ENCODE measurements around the gene ELFN2.

Gene ELFN2

DNA sequence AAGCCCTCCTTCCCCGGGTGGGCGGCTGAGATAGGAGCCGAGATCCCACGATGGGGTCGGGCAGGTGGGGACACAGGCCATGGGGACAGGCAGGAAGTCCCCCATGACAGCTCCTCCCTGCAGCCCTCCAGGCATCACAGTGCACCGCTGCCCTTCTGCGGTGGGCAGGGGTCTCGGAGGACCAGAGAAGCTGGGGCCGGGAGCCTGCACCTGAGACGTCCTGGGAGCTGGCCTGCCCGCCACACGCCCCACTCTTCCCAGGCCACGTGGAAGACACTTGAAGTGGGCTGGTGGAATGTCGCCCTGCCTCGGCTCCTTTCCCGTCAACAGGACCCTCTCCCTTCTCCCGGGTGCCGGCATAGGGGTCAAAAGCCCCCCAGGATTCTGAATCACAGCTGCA lies 55.4 kb downstream of the ELFN2 start:
- no peak overlapping the region for H2AFZ ChIP-seq (ENCODE audit: low read length)
- no peak overlapping the region for H3K9ac ChIP-seq (ENCODE audit: low read depth, low read length, poor library complexity, severe bottlenecking)
- H3K79me2 ChIP-seq (ENCODE audit: insufficient read depth, low read length), result no peaks in the 10 kb centered on the region
- H3F3A ChIP-seq (ENCODE audit: low read depth), result no peaks in the 10 kb centered on the region
- no peak for TF ChIP-seq EZH2phosphoT487 (IDR thresholded peaks at IDR 0.05; ENCODE audit: borderline replicate concordance)
- TF ChIP-seq, protein P1, sequence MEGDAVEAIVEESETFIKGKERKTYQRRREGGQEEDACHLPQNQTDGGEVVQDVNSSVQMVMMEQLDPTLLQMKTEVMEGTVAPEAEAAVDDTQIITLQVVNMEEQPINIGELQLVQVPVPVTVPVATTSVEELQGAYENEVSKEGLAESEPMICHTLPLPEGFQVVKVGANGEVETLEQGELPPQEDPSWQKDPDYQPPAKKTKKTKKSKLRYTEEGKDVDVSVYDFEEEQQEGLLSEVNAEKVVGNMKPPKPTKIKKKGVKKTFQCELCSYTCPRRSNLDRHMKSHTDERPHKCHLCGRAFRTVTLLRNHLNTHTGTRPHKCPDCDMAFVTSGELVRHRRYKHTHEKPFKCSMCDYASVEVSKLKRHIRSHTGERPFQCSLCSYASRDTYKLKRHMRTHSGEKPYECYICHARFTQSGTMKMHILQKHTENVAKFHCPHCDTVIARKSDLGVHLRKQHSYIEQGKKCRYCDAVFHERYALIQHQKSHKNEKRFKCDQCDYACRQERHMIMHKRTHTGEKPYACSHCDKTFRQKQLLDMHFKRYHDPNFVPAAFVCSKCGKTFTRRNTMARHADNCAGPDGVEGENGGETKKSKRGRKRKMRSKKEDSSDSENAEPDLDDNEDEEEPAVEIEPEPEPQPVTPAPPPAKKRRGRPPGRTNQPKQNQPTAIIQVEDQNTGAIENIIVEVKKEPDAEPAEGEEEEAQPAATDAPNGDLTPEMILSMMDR (conservative IDR thresholded peaks at IDR 0.05; ENCODE audit: low read length), result no peak
- no peak overlapping the region for H3K4me2 ChIP-seq (ENCODE audit: low read depth, low read length, poor library complexity, severe bottlenecking)
- H3K9me2 ChIP-seq (replicated peaks; ENCODE audit: low read depth, low read length), result no peaks in the 10 kb centered on the region
- no peaks in the 10 kb centered on the region for H3K36me3 ChIP-seq (ENCODE audit: insufficient read depth, low read length)
- peaks cover 5% of the 10 kb centered on the region for H3K4me1 ChIP-seq (ENCODE audit: insufficient read depth, low read length, poor library complexity, severe bottlenecking)
- H3K4me3 ChIP-seq (ENCODE audit: low read length, poor library complexity, severe bottlenecking), result no peak overlapping the region
- H3K9me3 ChIP-seq (ENCODE audit: insufficient read depth, low read depth, low read length), result no peaks in the 10 kb centered on the region
- no peaks in the 10 kb centered on the region for H4K20me1 ChIP-seq (ENCODE audit: insufficient read depth, low read length, poor library complexity, severe bottlenecking)
- H3K27me3 ChIP-seq (ENCODE audit: insufficient read depth, low read length, poor library complexity, severe bottlenecking), result no peaks in the 10 kb centered on the region

DNA sequence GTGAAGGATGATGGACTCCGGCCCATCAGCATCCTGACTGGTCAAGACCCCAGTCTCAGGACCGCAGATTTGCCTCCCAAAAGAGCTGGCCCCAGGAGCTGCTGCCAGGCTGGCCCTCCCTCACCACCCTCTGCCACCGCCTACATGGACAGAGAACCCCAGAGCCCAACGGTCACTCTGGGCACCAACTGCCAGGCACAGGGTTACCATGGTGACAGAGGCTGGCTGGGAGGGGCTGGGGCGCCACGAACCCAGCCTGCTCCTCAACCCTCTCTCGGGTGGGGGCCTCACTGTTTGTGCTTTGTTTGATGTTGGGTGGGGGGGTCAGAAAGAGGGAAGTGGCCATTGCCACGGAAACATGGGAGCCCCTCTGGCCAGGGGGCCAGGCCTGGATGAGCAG lies 55.8 kb downstream of the ELFN2 start:
- no peaks in the 10 kb centered on the region for H4K20me1 ChIP-seq (ENCODE audit: insufficient read depth, low read length, poor library complexity, severe bottlenecking)
- peaks cover 5% of the 10 kb centered on the region for H3K4me1 ChIP-seq (ENCODE audit: insufficient read depth, low read length, poor library complexity, severe bottlenecking)
- TF ChIP-seq, protein P1 (conservative IDR thresholded peaks at IDR 0.05; ENCODE audit: low read length), result no peak
- TF ChIP-seq EZH2phosphoT487 (IDR thresholded peaks at IDR 0.05; ENCODE audit: borderline replicate concordance), result no peak
- no peak overlapping the region for H3K4me2 ChIP-seq (ENCODE audit: low read depth, low read length, poor library complexity, severe bottlenecking)
- no peak overlapping the region for H2AFZ ChIP-seq (ENCODE audit: low read length)
- H3K9me3 ChIP-seq (ENCODE audit: insufficient read depth, low read depth, low read length), result no peaks in the 10 kb centered on the region
- H3K79me2 ChIP-seq (ENCODE audit: insufficient read depth, low read length), result no peaks in the 10 kb centered on the region
- H3K36me3 ChIP-seq (ENCODE audit: insufficient read depth, low read length), result no peaks in the 10 kb centered on the region
- no peaks in the 10 kb centered on the region for H3K27me3 ChIP-seq (ENCODE audit: insufficient read depth, low read length, poor library complexity, severe bottlenecking)
- no peak overlapping the region for H3K4me3 ChIP-seq (ENCODE audit: low read length, poor library complexity, severe bottlenecking)
- no peaks in the 10 kb centered on the region for H3F3A ChIP-seq (ENCODE audit: low read depth)
- no peak overlapping the region for H3K9ac ChIP-seq (ENCODE audit: low read depth, low read length, poor library complexity, severe bottlenecking)
- H3K9me2 ChIP-seq (replicated peaks; ENCODE audit: low read depth, low read length), result no peaks in the 10 kb centered on the region

DNA sequence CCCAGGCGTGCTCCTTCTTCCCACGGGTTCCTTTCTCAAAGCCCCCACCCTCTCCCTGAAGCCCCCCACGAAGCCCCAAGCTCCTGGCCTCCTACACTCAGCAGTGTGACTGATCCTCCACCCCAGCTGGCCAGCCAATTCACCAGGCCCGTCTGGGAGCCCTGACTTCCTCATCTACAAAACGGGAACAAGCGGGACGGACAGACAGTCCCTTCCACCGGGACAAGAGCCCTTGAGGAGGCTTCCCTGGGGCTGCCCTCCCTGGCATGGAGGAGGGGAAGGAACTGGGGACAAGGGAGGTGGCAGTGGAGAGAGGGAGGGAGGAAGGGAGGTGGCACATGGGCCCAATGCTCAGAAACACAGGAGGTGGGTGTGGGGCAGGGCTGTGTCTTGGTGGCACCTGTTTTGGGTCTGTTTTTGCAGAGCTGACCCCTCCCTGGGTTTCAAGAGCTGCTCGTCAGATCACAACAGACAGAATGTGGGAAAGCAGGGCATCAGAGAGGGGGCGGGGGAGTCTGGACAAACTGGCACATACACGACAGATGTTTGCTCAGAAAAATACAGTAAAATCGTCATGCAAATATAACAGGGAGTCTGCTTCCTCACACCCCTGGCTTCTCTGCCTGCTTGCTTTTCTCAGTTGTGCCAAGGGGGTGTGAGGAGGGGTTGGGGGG lies 56.8 kb downstream of the ELFN2 start:
- H3K4me1 ChIP-seq (ENCODE audit: insufficient read depth, low read length, poor library complexity, severe bottlenecking), result peaks cover 5% of the 10 kb centered on the region
- no peaks in the 10 kb centered on the region for H3F3A ChIP-seq (ENCODE audit: low read depth)
- no peak overlapping the region for H3K4me2 ChIP-seq (ENCODE audit: low read depth, low read length, poor library complexity, severe bottlenecking)
- H3K36me3 ChIP-seq (ENCODE audit: insufficient read depth, low read length), result no peaks in the 10 kb centered on the region
- no peaks in the 10 kb centered on the region for H3K9me3 ChIP-seq (ENCODE audit: insufficient read depth, low read depth, low read length)
- no peaks in the 10 kb centered on the region for H3K79me2 ChIP-seq (ENCODE audit: insufficient read depth, low read length)
- H3K4me3 ChIP-seq (ENCODE audit: low read length, poor library complexity, severe bottlenecking), result no peak overlapping the region
- no peak for TF ChIP-seq EZH2phosphoT487 (IDR thresholded peaks at IDR 0.05; ENCODE audit: borderline replicate concordance)
- TF ChIP-seq, protein P1 (conservative IDR thresholded peaks at IDR 0.05; ENCODE audit: low read length), result no peak
- no peak overlapping the region for H3K9ac ChIP-seq (ENCODE audit: low read depth, low read length, poor library complexity, severe bottlenecking)
- no peak overlapping the region for H2AFZ ChIP-seq (ENCODE audit: low read length)
- no peaks in the 10 kb centered on the region for H3K9me2 ChIP-seq (replicated peaks; ENCODE audit: low read depth, low read length)
- H4K20me1 ChIP-seq (ENCODE audit: insufficient read depth, low read length, poor library complexity, severe bottlenecking), result no peaks in the 10 kb centered on the region
- H3K27me3 ChIP-seq (ENCODE audit: insufficient read depth, low read length, poor library complexity, severe bottlenecking), result no peaks in the 10 kb centered on the region

All from Loucy (cell line).